Esophagus squamous epithelium (tissue), 4 donors: ENCODE data around the gene PRCP.

Experiments
- CTCF ChIP-seq, 6 experiments: fragments of 450-650 bp in 4 of 6; fragments of 200-600 bp in 2 of 6; sonication (generic) in 2 of 6; IDR thresholded peaks; one replicate each; pipeline ENCODE4 v1.5.1; 2016 to 2019; ENCODE audit warnings: antibody characterized with exemption in 6 of 6, mild to moderate bottlenecking in 4 of 6, moderate library complexity in 4 of 6
- POLR2A ChIP-seq, 4 donors: fragments of 450-650 bp; IDR thresholded peaks; one replicate each; pipeline ENCODE4 v1.6.1; 2017; ENCODE audit warnings: antibody characterized with exemption in 4 of 4, mild to moderate bottlenecking in 4 of 4, moderate library complexity in 3 of 4

- TF ChIP-seq CTCF (IDR thresholded peaks at IDR 0.05) (no peak), POLR2A (IDR thresholded peaks at IDR 0.05) (no peak)
These were observed 112.2 kb downstream of the PRCP start for GRCh38 chr11:82787981-82788380.
